Measurements from ENCODE around the gene THEM5. TPM values are rescaled to one million over a fixed set of nuclear protein-coding genes. Genes with fewer than 3 reads are reported as not detected.

THEM5 gene
- total RNA-seq, 3 donors from 2014 or later = not detected

Other genes starting within 250 kb of the THEM5 start
- gene SNX27, start 241.7 kb downstream of the THEM5 start, total RNA-seq = 10 to 100 TPM; 41.3 to 46.8 (median 43.6) TPM
- not detected for gene CELF3, start 136.9 kb downstream of the THEM5 start, total RNA-seq
- not detected for gene RIIAD1, start 132.2 kb downstream of the THEM5 start, total RNA-seq
- gene MRPL9, start 90.2 kb downstream of the THEM5 start, total RNA-seq = 10 to 100 TPM; 58.3 to 68.5 (median 66.9) TPM
- 1 to 10 TPM; 5.6 to 9.7 (median 6.7) TPM for gene TDRKH, start 63.2 kb downstream of the THEM5 start, total RNA-seq
- gene LINGO4, start 48.3 kb downstream of the THEM5 start, total RNA-seq = under 1 TPM; 0.16 to 0.88 (median 0.33) TPM
- gene RORC, start 21.9 kb downstream of the THEM5 start, total RNA-seq = 10 to 100 TPM in 2 of 3 donors, 1 to 10 TPM in 1; 7.8 to 48.6 (median 24.9) TPM
- gene C2CD4D, start 13.9 kb downstream of the THEM5 start, total RNA-seq = under 1 TPM in 2 of 3 donors, not detected in 1; 0.32 to 0.73 TPM
- gene THEM4, start 55.8 kb upstream of the THEM5 start, total RNA-seq = 10 to 100 TPM; 21.6 to 23.7 (median 22.2) TPM
- gene S100A10, start 140.1 kb upstream of the THEM5 start, total RNA-seq = 100 to 1,000 TPM in 1 of 3 donors, 10 to 100 TPM in 2; 70.4 to 156 (median 84.9) TPM
- 100 to 1,000 TPM; 220 to 325 (median 275) TPM for gene S100A11, start 183.3 kb upstream of the THEM5 start, total RNA-seq
- not detected for gene TCHHL1, start 235.4 kb upstream of the THEM5 start, total RNA-seq

Measured in breast epithelium (tissue), 3 donors.